GM12878 (cell line): Measurements from ENCODE around the gene MTM1. TPM values are rescaled to one million over a fixed set of nuclear protein-coding genes. Genes with fewer than 3 reads are reported as not detected.

Experiments
- ATAC-seq: fragments of 200-7000 bp; cut with Tn5 transposase; 3 replicates; pipeline ENCODE4 v1.9.1; 2020; ENCODE audit warnings: mild to moderate bottlenecking, moderate library complexity
- BruUV-seq: library from RNA; stranded (reverse); fragments of 400-500 nt; replicated peaks from 2 replicates; lab custom pipeline; 2021; lab: Mats Ljungman, UMichigan
- CTCF ChIA-PET: fragments of 300-600 bp; sonication (Branson Sonifier 250); formaldehyde crosslinking; extraction: SDS; loops from one replicate; lab custom pipeline; 2021; ENCODE audit warnings: inconsistent platforms; lab: Yijun Ruan, JAX
- POLR2A ChIA-PET: fragments of 350-600 bp; formaldehyde crosslinking; extraction: SDS; loops from one replicate; lab custom pipeline; 2021; ENCODE audit warnings: inconsistent platforms; lab: Charles Lee
- RAD21 ChIA-PET: fragments of 300-600 bp; sonication (Branson Sonifier 250); formaldehyde crosslinking; loops from one replicate; lab custom pipeline; 2023; ENCODE audit warnings: antibody characterized with exemption; ENCODE audit not compliant: unreplicated experiment; lab: Charles Lee
- SMC1A ChIA-PET: fragments of 300-600 bp; sonication (Branson Sonifier 250); formaldehyde crosslinking; loops from one replicate; lab custom pipeline; 2023; ENCODE audit not compliant: unreplicated experiment, uncharacterized antibody; lab: Charles Lee
- DNase-seq: peaks from one replicate; pipeline ENCODE4 v3.0.0-alpha.2; 2011; ENCODE audit warnings: low read depth, low spot score
- FAIRE-seq: peaks from 3 replicates; lab custom pipeline; 2011; peaks lifted over from hg19 to GRCh38; lab: Jason Lieb, UNC
- H2AFZ ChIP-seq: 2 replicates; pipeline ENCODE4 v1.6.0; 2011; ENCODE audit warnings: low read depth, low read length, control low read depth; ENCODE audit not compliant: control insufficient read depth
- H3K27ac ChIP-seq: 2 replicates; pipeline ENCODE4 v1.5.1; 2011; ENCODE audit warnings: control low read depth; ENCODE audit not compliant: control insufficient read depth, insufficient read depth
- H3K27me3 ChIP-seq, 2 experiments: replicated peaks in 1 of 2; 2 replicates each; pipeline versions ENCODE4 v1.6.0 to v1.6.1; 2011; ENCODE audit warnings: low read length in 1 of 2; ENCODE audit not compliant: control insufficient read depth in 2 of 2, insufficient read depth in 2 of 2
- H3K36me3 ChIP-seq, 2 experiments: 2 replicates each; pipeline ENCODE4 v1.5.1; 2011; ENCODE audit warnings: low read length in 1 of 2; ENCODE audit not compliant: control insufficient read depth in 2 of 2, insufficient read depth in 2 of 2
- H3K4me1 ChIP-seq: 2 replicates; pipeline ENCODE4 v1.6.1; 2011; ENCODE audit warnings: mild to moderate bottlenecking, low read length, moderate library complexity, mixed read lengths; ENCODE audit not compliant: control insufficient read depth, insufficient read depth
- H3K4me2 ChIP-seq: 2 replicates; pipeline ENCODE4 v1.6.0; 2011; ENCODE audit warnings: control low read depth; ENCODE audit not compliant: control insufficient read depth, insufficient read depth
- H3K4me3 ChIP-seq: fragments of 200-600 bp; sonication (generic); 2 replicates; pipeline ENCODE4 v1.5.1; 2016
- H3K79me2 ChIP-seq: 2 replicates; pipeline ENCODE4 v1.6.0; 2011; ENCODE audit warnings: low read length; ENCODE audit not compliant: control insufficient read depth, insufficient read depth
- H3K9ac ChIP-seq: 2 replicates; pipeline ENCODE4 v1.8.0; 2011; ENCODE audit warnings: low read length, control low read depth, mixed read lengths; ENCODE audit not compliant: control insufficient read depth, insufficient read depth
- H3K9me3 ChIP-seq: replicated peaks from 3 replicates; pipeline ENCODE4 v1.5.1; 2011; ENCODE audit warnings: mild to moderate bottlenecking, low read length; ENCODE audit not compliant: control insufficient read depth, insufficient read depth
- H4K20me1 ChIP-seq: 2 replicates; pipeline ENCODE4 v1.6.0; 2011; ENCODE audit not compliant: control insufficient read depth, insufficient read depth
- HDAC6 ChIP-seq: fragments of 200-600 bp; sonication (generic); IDR thresholded peaks from one replicate; pipeline ENCODE4 v1.8.0; 2017; ENCODE audit warnings: antibody characterized with exemption; ENCODE audit not compliant: unreplicated experiment
- MEF2B ChIP-seq: fragments of 450-650 bp; IDR thresholded peaks from 2 replicates; pipeline ENCODE4 v1.6.1; 2018; ENCODE audit warnings: mild to moderate bottlenecking, moderate library complexity; ENCODE audit not compliant: partially characterized antibody, poor library complexity, severe bottlenecking
- MTA2 ChIP-seq: fragments of 450-650 bp; IDR thresholded peaks from 2 replicates; pipeline ENCODE4 v1.6.1; 2016; ENCODE audit warnings: low read depth, mild to moderate bottlenecking, moderate library complexity
- MXI1 ChIP-seq: fragments of 150-350 bp; IDR thresholded peaks from 2 replicates; pipeline ENCODE4 v1.6.1; 2011; ENCODE audit warnings: low read depth, mild to moderate bottlenecking, inconsistent platforms, low read length, improper control_type of control experiment
- NFXL1 ChIP-seq: fragments of 450-650 bp; IDR thresholded peaks from 2 replicates; pipeline ENCODE4 v1.6.1; 2017; ENCODE audit warnings: antibody characterized with exemption, mild to moderate bottlenecking, borderline replicate concordance
- NR2C1 ChIP-seq: fragments of 450-650 bp; IDR thresholded peaks from 2 replicates; pipeline ENCODE4 v1.6.1; 2017; ENCODE audit warnings: antibody characterized with exemption, mild to moderate bottlenecking, moderate library complexity
- NR2F1 ChIP-seq: fragments of 450-650 bp; conservative IDR thresholded peaks from 2 replicates; pipeline ENCODE4 v1.6.1; 2017; ENCODE audit warnings: mild to moderate bottlenecking
- NRF1 ChIP-seq: conservative IDR thresholded peaks from 2 replicates; pipeline ENCODE4 v1.6.1; 2011; ENCODE audit warnings: mild to moderate bottlenecking, low read depth, low read length, improper control_type of control experiment
- ZNF207 ChIP-seq: fragments of 450-650 bp; IDR thresholded peaks from 2 replicates; pipeline ENCODE4 v1.6.1; 2014; ENCODE audit warnings: antibody characterized with exemption, mild to moderate bottlenecking, borderline replicate concordance
- WGBS: methylation state at CpG from one replicate; pipeline ENCODE4 v1.1.6; 2016; ENCODE audit warnings: low lambda C conversion rate; ENCODE audit not compliant: insufficient replicate concordance, insufficient coverage; ENCODE audit errors: missing lambda C conversion rate; 5-methylcytosine and 5-hydroxymethylcytosine counted together
- in situ Hi-C: fragments of 300-500 bp; cut with MboI; formaldehyde crosslinking; loops from 9 replicates; pipeline ENCODE4 v1.14.3; 2018; ENCODE audit warnings: mixed read lengths
- intact Hi-C: fragments of 100-400 bp; cut with micrococcal nuclease; formaldehyde crosslinking; loops from one replicate; pipeline ENCODE4 v1.14.2; 2022; ENCODE audit not compliant: unreplicated experiment
- polyA plus RNA-seq, 11 experiments: library from polyadenylated mRNA; depleted of rRNA in 4 of 11; unstranded in 6 of 11; stranded (reverse) in 5 of 11; fragments of >200 nt; fragmentation: Nextera tagmentation in 4 of 11; fragmentation: Illumina TruSeq in 1 of 11; extraction: Ambion mirVana in 4 of 11; extraction: Trizol in 1 of 11; gene quantifications; 1 replicate in 1 of 11; 2 replicates in 10 of 11; pipeline versions ENCODE4 v1.2.1 to v1.2.3, GENCODE V29; 2011 to 2016; ENCODE audit warnings: inconsistent platforms in 2 of 11, missing spikeins in 2 of 11, low read depth in 1 of 11
- total RNA-seq, 4 experiments: library from RNA; depleted of rRNA in 3 of 4; stranded (reverse); fragments of >200 nt in 3 of 4; fragmentation: Illumina TruSeq in 1 of 4; extraction: Trizol in 1 of 4; gene quantifications; 2 replicates each; pipeline versions ENCODE4 v1.2.1 to v1.2.3, GENCODE V29; 2013 to 2021
- TF ChIP-seq, protein P1 (sequence below): fragments of 450-650 bp; IDR thresholded peaks from 2 replicates; pipeline ENCODE4 v1.6.1; 2014; ENCODE audit warnings: mild to moderate bottlenecking
- TF ChIP-seq, protein P2 (sequence below): fragments of 450-650 bp; IDR thresholded peaks from 2 replicates; pipeline ENCODE4 v1.6.1; 2017; ENCODE audit warnings: borderline replicate concordance
- TF ChIP-seq, protein P3 (sequence below): fragments of 450-650 bp; IDR thresholded peaks from 2 replicates; pipeline ENCODE4 v1.6.1; 2018; ENCODE audit warnings: borderline replicate concordance, mild to moderate bottlenecking; ENCODE audit not compliant: partially characterized antibody

Gene MTM1
- total and polyA plus RNA-seq, 10 of the 15 experiments (the other 5 are each of a cell fraction or from before 2014, with no cell fraction given) = 3.9 to 13.3 (median 8.4) TPM

DNA sequence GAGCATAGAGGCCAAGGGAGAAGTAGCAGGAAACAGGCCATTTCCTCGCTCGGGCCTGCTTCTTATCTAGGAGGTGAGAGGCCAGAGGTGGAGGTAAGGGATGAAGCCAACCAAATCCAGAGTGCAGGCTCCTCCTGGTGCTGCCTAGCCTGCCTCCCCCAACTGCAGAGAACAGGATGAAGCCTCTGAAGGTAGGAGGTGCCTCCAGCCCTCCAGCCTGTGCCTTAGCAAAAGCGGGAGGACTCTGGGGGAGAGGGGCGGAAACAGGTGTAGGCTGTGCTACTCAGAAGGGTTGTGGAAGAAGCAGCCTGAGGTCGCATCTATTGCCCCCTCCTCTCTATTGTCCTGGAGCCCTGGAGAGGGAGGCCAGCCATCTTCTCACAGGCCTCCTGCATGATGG lies 2.9 kb upstream of the MTM1 start:
- Histone ChIP-seq H3K4me2 (no peak overlapping the region), H3K79me2 (no peaks in the 10 kb centered on the region), H4K20me1 (no peaks in the 10 kb centered on the region), H2AFZ (no peak overlapping the region), H3K4me1 (no peaks in the 10 kb centered on the region), H3K27me3 (no peaks in the 10 kb centered on the region), H3K4me3 (no peak overlapping the region), H3K9ac (no peak overlapping the region)
- no peak for FAIRE-seq
- ATAC-seq = no peak
- SMC1A ChIA-PET = no interaction called here
- WGBS = 38% methylated on average over 5 of the region's 5 CpGs
- in situ Hi-C loops (no loop called here), intact Hi-C loops (loop anchor here (10.0 kb wide), 1 partner anchor 1031 kb away; no protein-coding TSS in a partner anchor)
- CTCF ChIA-PET = no interaction called here
- POLR2A ChIA-PET = no interaction called here
- BruUV-seq = no TSS peak
- no peak for DNase-seq
- RAD21 ChIA-PET = no interaction called here
- TF ChIP-seq HDAC6 (no peak), ZNF207 (no peak)
- TF ChIP-seq, protein P1, sequence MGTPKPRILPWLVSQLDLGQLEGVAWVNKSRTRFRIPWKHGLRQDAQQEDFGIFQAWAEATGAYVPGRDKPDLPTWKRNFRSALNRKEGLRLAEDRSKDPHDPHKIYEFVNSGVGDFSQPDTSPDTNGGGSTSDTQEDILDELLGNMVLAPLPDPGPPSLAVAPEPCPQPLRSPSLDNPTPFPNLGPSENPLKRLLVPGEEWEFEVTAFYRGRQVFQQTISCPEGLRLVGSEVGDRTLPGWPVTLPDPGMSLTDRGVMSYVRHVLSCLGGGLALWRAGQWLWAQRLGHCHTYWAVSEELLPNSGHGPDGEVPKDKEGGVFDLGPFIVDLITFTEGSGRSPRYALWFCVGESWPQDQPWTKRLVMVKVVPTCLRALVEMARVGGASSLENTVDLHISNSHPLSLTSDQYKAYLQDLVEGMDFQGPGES = no peak
- TF ChIP-seq, all 136 proteins: peak for 0
- Histone ChIP-seq H3K27ac (no peak overlapping the region), H3K9me3 (no peaks in the 10 kb centered on the region; the same call in 2 of the 3 replicates), H3K36me3 (no peaks in the 10 kb centered on the region)

DNA sequence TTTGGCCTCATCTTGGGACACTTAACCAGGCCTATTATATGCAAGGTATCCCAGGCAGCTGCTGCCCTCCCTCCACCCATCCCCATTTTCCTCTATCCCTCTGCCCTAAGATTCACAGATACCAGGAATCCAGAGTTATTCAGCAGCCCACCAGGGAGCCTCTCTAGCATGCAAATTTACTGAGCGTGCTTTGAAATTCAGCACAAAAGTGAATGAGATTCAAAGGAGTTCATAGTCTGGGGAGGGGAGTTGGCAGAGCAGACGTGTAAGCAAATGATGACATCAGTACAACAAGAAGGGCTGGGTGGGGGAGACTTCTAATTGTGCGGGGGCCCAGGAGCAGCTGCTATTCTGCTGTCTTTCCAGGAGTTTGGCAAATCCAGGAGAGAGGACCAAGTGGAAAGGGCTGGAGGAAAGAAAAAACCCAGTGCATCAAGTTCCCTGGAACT lies 1.7 kb upstream of the MTM1 start:
- H3K79me2 ChIP-seq = no peaks in the 10 kb centered on the region
- H3K9me3 ChIP-seq = no peaks in the 10 kb centered on the region; the same call in 2 of the 3 replicates
- CTCF ChIA-PET = no interaction called here
- ATAC-seq (no peak), FAIRE-seq (no peak), DNase-seq (no peak)
- TF ChIP-seq NFXL1 (no peak), NR2F1 (no peak), NRF1 (no peak), MXI1 (no peak), MEF2B (no peak), NR2C1 (no peak), MTA2 (no peak)
- TF ChIP-seq, protein P2, sequence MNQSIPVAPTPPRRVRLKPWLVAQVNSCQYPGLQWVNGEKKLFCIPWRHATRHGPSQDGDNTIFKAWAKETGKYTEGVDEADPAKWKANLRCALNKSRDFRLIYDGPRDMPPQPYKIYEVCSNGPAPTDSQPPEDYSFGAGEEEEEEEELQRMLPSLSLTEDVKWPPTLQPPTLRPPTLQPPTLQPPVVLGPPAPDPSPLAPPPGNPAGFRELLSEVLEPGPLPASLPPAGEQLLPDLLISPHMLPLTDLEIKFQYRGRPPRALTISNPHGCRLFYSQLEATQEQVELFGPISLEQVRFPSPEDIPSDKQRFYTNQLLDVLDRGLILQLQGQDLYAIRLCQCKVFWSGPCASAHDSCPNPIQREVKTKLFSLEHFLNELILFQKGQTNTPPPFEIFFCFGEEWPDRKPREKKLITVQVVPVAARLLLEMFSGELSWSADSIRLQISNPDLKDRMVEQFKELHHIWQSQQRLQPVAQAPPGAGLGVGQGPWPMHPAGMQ = no peak
- TF ChIP-seq, protein P3, sequence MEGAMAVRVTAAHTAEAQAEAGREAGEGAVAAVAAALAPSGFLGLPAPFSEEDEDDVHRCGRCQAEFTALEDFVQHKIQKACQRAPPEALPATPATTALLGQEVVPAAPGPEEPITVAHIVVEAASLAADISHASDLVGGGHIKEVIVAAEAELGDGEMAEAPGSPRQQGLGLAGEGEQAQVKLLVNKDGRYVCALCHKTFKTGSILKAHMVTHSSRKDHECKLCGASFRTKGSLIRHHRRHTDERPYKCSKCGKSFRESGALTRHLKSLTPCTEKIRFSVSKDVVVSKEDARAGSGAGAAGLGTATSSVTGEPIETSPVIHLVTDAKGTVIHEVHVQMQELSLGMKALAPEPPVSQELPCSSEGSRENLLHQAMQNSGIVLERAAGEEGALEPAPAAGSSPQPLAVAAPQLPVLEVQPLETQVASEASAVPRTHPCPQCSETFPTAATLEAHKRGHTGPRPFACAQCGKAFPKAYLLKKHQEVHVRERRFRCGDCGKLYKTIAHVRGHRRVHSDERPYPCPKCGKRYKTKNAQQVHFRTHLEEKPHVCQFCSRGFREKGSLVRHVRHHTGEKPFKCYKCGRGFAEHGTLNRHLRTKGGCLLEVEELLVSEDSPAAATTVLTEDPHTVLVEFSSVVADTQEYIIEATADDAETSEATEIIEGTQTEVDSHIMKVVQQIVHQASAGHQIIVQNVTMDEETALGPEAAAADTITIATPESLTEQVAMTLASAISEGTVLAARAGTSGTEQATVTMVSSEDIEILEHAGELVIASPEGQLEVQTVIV = no peak
- RAD21 ChIA-PET = interaction anchor here (2.3 kb wide), 1 partner anchor 20 kb away, joined by 5 read pairs; no protein-coding TSS in a partner anchor
- 33% methylated on average over 3 of the region's 3 CpGs for WGBS
- BruUV-seq = no TSS peak
- no peak overlapping the region for H3K4me3 ChIP-seq
- no peak overlapping the region for H2AFZ ChIP-seq
- H4K20me1 ChIP-seq = no peaks in the 10 kb centered on the region
- H3K36me3 ChIP-seq = no peaks in the 10 kb centered on the region
- POLR2A ChIA-PET = no interaction called here
- no peak overlapping the region for H3K9ac ChIP-seq
- no peak overlapping the region for H3K4me2 ChIP-seq
- no peak overlapping the region for H3K27ac ChIP-seq
- H3K4me1 ChIP-seq = no peaks in the 10 kb centered on the region
- SMC1A ChIA-PET = no interaction called here
- H3K27me3 ChIP-seq = no peaks in the 10 kb centered on the region
- intact Hi-C loops (loop anchor here (10.0 kb wide), 1 partner anchor 1032 kb away; no protein-coding TSS in a partner anchor), in situ Hi-C loops (no loop called here)
